Measurements from ENCODE around the gene CYP19A1. TPM values are rescaled to one million over a fixed set of nuclear protein-coding genes. Genes with fewer than 3 reads are reported as not detected.

Gene CYP19A1
- total RNA-seq, 1 experiment from 2014 or later = not detected

- DNase-seq (ENCODE audit: low read depth, low spot score) = no peak
- ATAC-seq = no peak
- no peaks in the 10 kb centered on the region; the same call in 1 of the 2 replicates for H3K4me1 ChIP-seq (ENCODE audit: control insufficient read depth, insufficient read depth, low read length)
- peaks cover 12% of the 10 kb centered on the region for H3K27me3 ChIP-seq (ENCODE audit: control insufficient read depth, insufficient read depth, low read length)
- H3K9me3 ChIP-seq (ENCODE audit: control insufficient read depth, insufficient read depth, low read depth, low read length) = no peaks in the 10 kb centered on the region
- POLR2A ChIA-PET = interaction anchor here (0.6 kb wide), 1 partner anchor 14 kb away, joined by 3 read pairs; no protein-coding TSS in a partner anchor
- intact Hi-C loops (cut with micrococcal nuclease; ENCODE audit: unreplicated experiment) (no loop called here), in situ Hi-C loops (cut with HindIII; ENCODE audit: low pct_unique_long_range_greater_than_20kb, low sequenced_read_pairs) (no loop called here)
- H3K27ac ChIP-seq (ENCODE audit: low read length) = no peak overlapping the region
- CTCF ChIA-PET = no interaction called here
- TF ChIP-seq SIN3A (IDR thresholded peaks at IDR 0.05; ENCODE audit: borderline replicate concordance, insufficient read depth, low read depth, low read length) (no peak), POLR2AphosphoS5 (IDR thresholded peaks at IDR 0.05; ENCODE audit: low read depth, low read length) (no peak), CTCF (IDR thresholded peaks at IDR 0.05) (no peak), REST (IDR thresholded peaks at IDR 0.05; ENCODE audit: insufficient read depth in 1 of 2, low read depth in 2 of 2, low read length in 1 of 2) (no peak), TCF7L2 (IDR thresholded peaks at IDR 0.05; ENCODE audit: low read depth, low read length) (no peak)
- no TSS peak for BruUV-seq (replicated peaks)
- H3K36me3 ChIP-seq (ENCODE audit: control insufficient read depth, insufficient read depth, low read length) = no peaks in the 10 kb centered on the region
- no peak overlapping the region for H3K4me3 ChIP-seq (ENCODE audit: low read depth in 2 of 2, low read length in 2 of 2)
Measured at GRCh38 chr15:51237816-51238215, 100.6 kb downstream of the CYP19A1 start.

- Histone ChIP-seq H3K36me3 (ENCODE audit: control insufficient read depth, insufficient read depth, low read length) (no peaks in the 10 kb centered on the region), H3K4me1 (ENCODE audit: control insufficient read depth, insufficient read depth, low read length) (no peaks in the 10 kb centered on the region), H3K9me3 (ENCODE audit: control insufficient read depth, insufficient read depth, low read depth, low read length) (no peaks in the 10 kb centered on the region), H3K27ac (ENCODE audit: low read length) (no peak overlapping the region), H3K27me3 (ENCODE audit: control insufficient read depth, insufficient read depth, low read length) (peaks cover 8% of the 10 kb centered on the region), H3K4me3 (ENCODE audit: low read depth in 2 of 2, low read length in 2 of 2) (no peak overlapping the region)
- intact Hi-C loops (cut with micrococcal nuclease; ENCODE audit: unreplicated experiment) = loop anchor here (5.0 kb wide), 1 partner anchor 148 kb away; no protein-coding TSS in a partner anchor
- POLR2A ChIA-PET = interaction anchor here (0.6 kb wide), 1 partner anchor 388 kb away, joined by 3 read pairs; the partner anchor contains the start of gene DMXL2
- no TSS peak for BruUV-seq (replicated peaks)
- DNase-seq (ENCODE audit: low read depth, low spot score) (no peak), ATAC-seq (no peak)
- CTCF ChIA-PET = no interaction called here
- in situ Hi-C loops (cut with HindIII; ENCODE audit: low pct_unique_long_range_greater_than_20kb, low sequenced_read_pairs) = no loop called here
- no peak for TF ChIP-seq SIN3A (IDR thresholded peaks at IDR 0.05; ENCODE audit: borderline replicate concordance, insufficient read depth, low read depth, low read length)
- TF ChIP-seq POLR2AphosphoS5 (IDR thresholded peaks at IDR 0.05; ENCODE audit: low read depth, low read length) = no peak
- no peak for TF ChIP-seq CTCF (IDR thresholded peaks at IDR 0.05)
- no peak for TF ChIP-seq TCF7L2 (IDR thresholded peaks at IDR 0.05; ENCODE audit: low read depth, low read length)
- no peak for TF ChIP-seq REST (IDR thresholded peaks at IDR 0.05; ENCODE audit: insufficient read depth in 1 of 2, low read depth in 2 of 2, low read length in 1 of 2)
Measured at GRCh38 chr15:51234176-51234927, 104.0 kb downstream of the CYP19A1 start.
